ENCODE data around the gene CIB2. TPM values are rescaled to one million over a fixed set of nuclear protein-coding genes. Genes with fewer than 3 reads are reported as not detected.

The CIB2 gene
- polyA plus RNA-seq, 2 donors: 0.49 to 2.6 TPM

DNA sequence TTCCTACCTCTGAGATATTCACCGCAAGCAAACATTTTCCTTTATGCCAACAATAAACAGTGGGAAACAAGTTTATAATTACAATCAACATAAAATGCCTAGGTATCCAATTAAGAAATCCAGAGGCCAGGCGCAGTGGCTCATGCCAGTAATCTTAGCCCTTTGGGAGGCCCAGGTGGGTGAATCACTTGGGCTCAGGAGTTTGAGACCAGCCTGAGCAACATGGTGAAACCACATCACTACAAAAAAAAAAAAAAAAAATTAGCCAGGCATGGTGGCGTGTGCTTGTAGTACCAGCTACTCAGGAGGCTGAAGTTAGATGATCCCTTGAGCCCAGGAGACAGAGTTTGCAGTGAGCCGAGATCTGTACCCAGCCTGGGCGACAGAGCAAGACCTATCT, 71.0 kb downstream of the CIB2 start:
- 93 to 96% methylated on average over 5 of the region's 5 CpGs for WGBS, 2 donors
- no peaks in the 10 kb centered on the region for H3K36me3 ChIP-seq (ENCODE audit: control insufficient read depth in 2 of 2, insufficient read depth in 2 of 2, low read length in 1 of 2)
- no peak overlapping the region for H3K4me3 ChIP-seq (ENCODE audit: low read depth in 1 of 2, low read length in 2 of 2)
- peaks cover 16 to 34% of the 10 kb centered on the region in 2 donors for H3K4me1 ChIP-seq (ENCODE audit: control insufficient read depth in 2 of 2, insufficient read depth in 2 of 2, low read length in 1 of 2)
- H3K9me3 ChIP-seq (ENCODE audit: control insufficient read depth in 2 of 2, insufficient read depth in 1 of 2, low read depth in 1 of 2, low read length in 1 of 2): no peaks in the 10 kb centered on the region
- no peak overlapping the region for H3K27ac ChIP-seq (ENCODE audit: low read depth in 2 of 2, low read length in 1 of 2)
- no peaks in the 10 kb centered on the region for H3K27me3 ChIP-seq (ENCODE audit: control insufficient read depth in 1 of 2, insufficient read depth in 2 of 2, low read length in 2 of 2)

- H3K27me3 ChIP-seq (ENCODE audit: control insufficient read depth in 1 of 2, insufficient read depth in 2 of 2, low read length in 2 of 2): no peaks in the 10 kb centered on the region
- peaks cover 16 to 32% of the 10 kb centered on the region in 2 donors for H3K4me1 ChIP-seq (ENCODE audit: control insufficient read depth in 2 of 2, insufficient read depth in 2 of 2, low read length in 1 of 2)
- H3K4me3 ChIP-seq (ENCODE audit: low read depth in 1 of 2, low read length in 2 of 2): no peak overlapping the region
- H3K27ac ChIP-seq (ENCODE audit: low read depth in 2 of 2, low read length in 1 of 2): peak overlapping the region; percentile 38 to 62
- 64 to 83% methylated on average over 3 of the region's 3 CpGs for WGBS, 2 donors
- no peaks in the 10 kb centered on the region for H3K9me3 ChIP-seq (ENCODE audit: control insufficient read depth in 2 of 2, insufficient read depth in 1 of 2, low read depth in 1 of 2, low read length in 1 of 2)
- H3K36me3 ChIP-seq (ENCODE audit: control insufficient read depth in 2 of 2, insufficient read depth in 2 of 2, low read length in 1 of 2): no peaks in the 10 kb centered on the region
Observed at GRCh38 chr15:78059110-78059839, 72.0 kb downstream of the CIB2 start.

- peaks cover 16 to 32% of the 10 kb centered on the region in 2 donors for H3K4me1 ChIP-seq (ENCODE audit: control insufficient read depth in 2 of 2, insufficient read depth in 2 of 2, low read length in 1 of 2)
- WGBS, 2 donors: 86 to 92% methylated on average over 10 of the region's 10 CpGs
Observed at GRCh38 chr15:78058401-78058935, 72.8 kb downstream of the CIB2 start.

GRCh38 chr15:78057803-78058202, 73.4 kb downstream of the CIB2 start:
- H3K4me1 ChIP-seq (ENCODE audit: control insufficient read depth in 2 of 2, insufficient read depth in 2 of 2, low read length in 1 of 2): peaks cover 16 to 32% of the 10 kb centered on the region in 2 donors
- H3K4me3 ChIP-seq (ENCODE audit: low read depth in 1 of 2, low read length in 2 of 2): no peak overlapping the region
- no peak overlapping the region for H3K27ac ChIP-seq (ENCODE audit: low read depth in 2 of 2, low read length in 1 of 2)
- H3K27me3 ChIP-seq (ENCODE audit: control insufficient read depth in 1 of 2, insufficient read depth in 2 of 2, low read length in 2 of 2): no peaks in the 10 kb centered on the region
- peaks cover 3 to 6% of the 10 kb centered on the region in 2 donors for H3K36me3 ChIP-seq (ENCODE audit: control insufficient read depth in 2 of 2, insufficient read depth in 2 of 2, low read length in 1 of 2)
- 89 to 91% methylated on average over 5 of the region's 5 CpGs for WGBS, 2 donors
- no peaks in the 10 kb centered on the region for H3K9me3 ChIP-seq (ENCODE audit: control insufficient read depth in 2 of 2, insufficient read depth in 1 of 2, low read depth in 1 of 2, low read length in 1 of 2)

More at GRCh38 chr15:78058401-78058935, 72.8 kb downstream of the CIB2 start:
- Histone ChIP-seq H3K9me3 (ENCODE audit: control insufficient read depth in 2 of 2, insufficient read depth in 1 of 2, low read depth in 1 of 2, low read length in 1 of 2) (no peaks in the 10 kb centered on the region), H3K27me3 (ENCODE audit: control insufficient read depth in 1 of 2, insufficient read depth in 2 of 2, low read length in 2 of 2) (no peaks in the 10 kb centered on the region), H3K27ac (ENCODE audit: low read depth in 2 of 2, low read length in 1 of 2) (peak overlapping the region; percentile 38 to 62), H3K36me3 (ENCODE audit: control insufficient read depth in 2 of 2, insufficient read depth in 2 of 2, low read length in 1 of 2) (peaks cover 2% of the 10 kb centered on the region in 2 donors), H3K4me3 (ENCODE audit: low read depth in 1 of 2, low read length in 2 of 2) (no peak overlapping the region)

DNA sequence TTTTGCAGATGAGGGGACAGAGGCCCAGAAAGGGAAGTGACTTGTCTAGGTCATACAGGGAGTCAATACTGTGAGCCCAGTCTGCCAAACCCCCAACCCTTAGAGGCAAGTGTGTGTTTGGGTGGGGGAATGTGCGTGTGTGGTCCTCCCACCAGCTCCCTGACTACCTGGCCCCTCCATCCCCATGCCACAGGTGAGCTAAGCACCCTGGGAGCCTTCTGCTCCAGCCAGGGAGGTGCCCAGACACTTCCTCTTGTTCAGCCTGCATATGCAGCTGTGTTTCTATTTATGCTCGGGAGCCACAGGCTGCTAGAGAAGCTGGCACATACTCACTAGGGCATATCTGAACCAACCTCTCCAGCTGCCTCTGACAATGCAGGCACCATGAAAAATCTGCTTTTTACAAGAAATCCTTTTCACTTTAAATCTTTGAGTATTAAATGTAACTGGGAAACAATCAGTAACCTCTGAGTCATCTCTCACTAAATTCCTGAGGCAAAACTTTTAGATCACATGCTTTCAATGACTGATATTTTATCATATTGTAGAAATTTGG, 74.5 kb downstream of the CIB2 start:
- Histone ChIP-seq H3K27me3 (ENCODE audit: control insufficient read depth in 1 of 2, insufficient read depth in 2 of 2, low read length in 2 of 2) (no peaks in the 10 kb centered on the region), H3K27ac (ENCODE audit: low read depth in 2 of 2, low read length in 1 of 2) (peak overlapping the region; percentile 79 to 90), H3K4me1 (ENCODE audit: control insufficient read depth in 2 of 2, insufficient read depth in 2 of 2, low read length in 1 of 2) (peaks cover 14 to 33% of the 10 kb centered on the region in 2 donors), H3K4me3 (ENCODE audit: low read depth in 1 of 2, low read length in 2 of 2) (no peak overlapping the region), H3K36me3 (ENCODE audit: control insufficient read depth in 2 of 2, insufficient read depth in 2 of 2, low read length in 1 of 2) (peaks cover 3 to 8% of the 10 kb centered on the region in 2 donors), H3K9me3 (ENCODE audit: control insufficient read depth in 2 of 2, insufficient read depth in 1 of 2, low read depth in 1 of 2, low read length in 1 of 2) (no peaks in the 10 kb centered on the region)
- WGBS, 2 donors: 17 to 31% methylated on average over 2 of the region's 2 CpGs

DNA sequence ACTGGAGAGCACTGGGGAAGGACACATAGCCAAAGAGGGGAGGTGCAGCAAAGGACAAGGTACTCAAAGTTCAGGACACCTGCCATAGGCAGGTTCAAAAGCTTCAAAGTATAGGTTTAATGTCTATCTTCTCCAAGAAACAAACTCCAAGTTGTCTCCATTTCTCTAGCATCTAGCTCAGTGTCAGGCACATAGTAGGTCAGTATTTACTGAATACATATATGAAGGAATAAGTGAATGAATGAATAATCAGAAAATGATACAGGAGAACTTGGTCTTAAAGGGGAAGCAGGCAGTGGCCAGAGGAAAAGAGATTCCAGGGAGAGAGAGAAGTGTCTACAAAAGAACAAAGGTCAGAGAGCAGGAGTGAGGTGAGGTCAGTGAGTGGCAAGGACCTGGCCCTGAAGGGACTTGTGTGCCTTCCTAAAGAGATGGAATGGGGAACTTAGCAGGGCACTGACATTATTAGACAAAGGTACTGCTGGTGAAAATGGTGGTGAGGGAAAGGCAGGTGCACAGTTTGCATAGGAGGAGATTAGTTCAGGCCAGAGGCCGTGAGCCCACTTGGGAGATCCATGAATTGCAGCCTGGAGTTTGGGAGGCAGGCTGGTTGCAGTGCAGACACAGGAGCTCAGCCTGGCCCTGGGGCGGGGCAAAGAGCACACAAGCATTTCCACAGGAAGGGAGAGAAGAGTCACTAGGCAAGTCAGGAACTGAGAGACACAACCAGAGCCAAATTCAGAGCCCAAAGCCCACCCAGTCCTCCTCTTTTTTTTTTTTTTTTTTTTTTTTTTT, 75.1 kb downstream of the CIB2 start:
- no peaks in the 10 kb centered on the region for H3K27me3 ChIP-seq (ENCODE audit: control insufficient read depth in 1 of 2, insufficient read depth in 2 of 2, low read length in 2 of 2)
- H3K27ac ChIP-seq (ENCODE audit: low read depth in 2 of 2, low read length in 1 of 2): peak overlapping the region; percentile 79 to 90
- WGBS, 2 donors: 36 to 38% methylated on average over 2 of the region's 2 CpGs
- H3K9me3 ChIP-seq (ENCODE audit: control insufficient read depth in 2 of 2, insufficient read depth in 1 of 2, low read depth in 1 of 2, low read length in 1 of 2): no peaks in the 10 kb centered on the region
- H3K36me3 ChIP-seq (ENCODE audit: control insufficient read depth in 2 of 2, insufficient read depth in 2 of 2, low read length in 1 of 2): peaks cover 3 to 8% of the 10 kb centered on the region in 2 donors
- no peak overlapping the region for H3K4me3 ChIP-seq (ENCODE audit: low read depth in 1 of 2, low read length in 2 of 2)
- H3K4me1 ChIP-seq (ENCODE audit: control insufficient read depth in 2 of 2, insufficient read depth in 2 of 2, low read length in 1 of 2): peaks cover 13 to 33% of the 10 kb centered on the region in 2 donors

DNA sequence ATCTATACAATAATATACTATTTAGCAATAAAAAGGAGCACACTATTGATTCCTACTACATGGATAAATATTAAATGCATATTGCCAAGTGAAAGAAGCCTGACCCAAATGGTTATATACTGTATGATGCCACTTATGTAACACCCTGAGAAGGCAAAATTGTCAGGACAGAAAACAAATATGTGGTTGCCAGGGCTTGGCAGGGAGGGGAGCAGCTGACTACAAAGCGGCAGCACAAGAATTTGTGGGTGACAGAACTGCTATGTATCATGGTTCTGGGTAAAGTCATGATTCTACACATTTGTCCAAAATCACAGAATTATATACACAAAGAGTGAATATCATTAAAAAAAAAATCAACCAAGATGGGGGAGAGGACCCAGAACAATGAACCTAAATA, 76.3 kb downstream of the CIB2 start:
- H3K4me3 ChIP-seq (ENCODE audit: low read depth in 1 of 2, low read length in 2 of 2): no peak overlapping the region
- peaks cover 3 to 8% of the 10 kb centered on the region in 2 donors for H3K36me3 ChIP-seq (ENCODE audit: control insufficient read depth in 2 of 2, insufficient read depth in 2 of 2, low read length in 1 of 2)
- H3K4me1 ChIP-seq (ENCODE audit: control insufficient read depth in 2 of 2, insufficient read depth in 2 of 2, low read length in 1 of 2): peaks cover 13 to 33% of the 10 kb centered on the region in 2 donors
- H3K27me3 ChIP-seq (ENCODE audit: control insufficient read depth in 1 of 2, insufficient read depth in 2 of 2, low read length in 2 of 2): no peaks in the 10 kb centered on the region
- no peaks in the 10 kb centered on the region for H3K9me3 ChIP-seq (ENCODE audit: control insufficient read depth in 2 of 2, insufficient read depth in 1 of 2, low read depth in 1 of 2, low read length in 1 of 2)
- no peak overlapping the region for H3K27ac ChIP-seq (ENCODE audit: low read depth in 2 of 2, low read length in 1 of 2)
- WGBS, 2 donors: 38 to 48% methylated on average over 1 of the region's 1 CpG

Other genes with a start within 250 kb of the CIB2 start
- gene TBC1D2B, start 53.7 kb downstream of the CIB2 start, polyA plus RNA-seq: 1 to 10 TPM; 5.1 to 7.0 TPM
- not detected for gene SH2D7, start 38.9 kb downstream of the CIB2 start, polyA plus RNA-seq
- 10 to 100 TPM; 20.0 to 37.6 TPM for gene IDH3A, start 17.9 kb upstream of the CIB2 start, polyA plus RNA-seq
- under 1 TPM; 0.10 to 0.11 TPM for gene ACSBG1, start 103.1 kb upstream of the CIB2 start, polyA plus RNA-seq
- 10 to 100 TPM; 11.8 to 14.6 TPM for gene DNAJA4, start 133.1 kb upstream of the CIB2 start, polyA plus RNA-seq
- 10 to 100 TPM; 29.4 to 53.3 TPM for gene SKIC8, start 168.2 kb upstream of the CIB2 start, polyA plus RNA-seq
- gene CRABP1, start 208.9 kb upstream of the CIB2 start, polyA plus RNA-seq: under 1 TPM in 1 of 2 donors, not detected in 1; 0.11 TPM

All from esophagus (tissue), 2 donors.